Measurements from ENCODE around the gene GDPD1. TPM values are rescaled to one million over a fixed set of nuclear protein-coding genes. Genes with fewer than 3 reads are reported as not detected.

The GDPD1 gene
- polyA plus RNA-seq, 2 of the 4 experiments (the other 2 are of a cell fraction) = 2.4 to 6.7 TPM

DNA sequence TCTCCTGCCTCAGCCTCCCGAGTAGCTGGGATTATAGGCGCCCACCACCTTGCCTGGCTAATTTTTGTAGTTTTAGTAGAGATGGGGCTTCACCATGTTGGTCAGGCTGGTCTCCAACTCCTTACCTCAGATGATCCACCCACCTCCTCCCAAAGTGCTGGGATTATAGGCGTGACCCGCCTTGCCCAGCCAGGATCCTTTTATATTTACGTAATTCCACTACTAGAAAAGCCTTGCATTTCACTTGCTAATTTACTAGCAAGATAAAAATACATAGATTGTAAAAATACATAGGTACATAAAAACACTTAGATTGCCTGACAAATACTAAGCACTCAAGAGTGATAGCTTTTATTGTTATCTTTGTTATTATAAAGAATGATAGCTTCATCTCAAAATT is 47.5 kb downstream of the GDPD1 start:
- CTCF ChIA-PET = interaction anchor here (1.0 to 1.1 kb wide), 3 partner anchors 17 to 172 kb away, joined by 3 to 4 read pairs (median 3); no protein-coding TSS in a partner anchor
- DNase-seq (ENCODE audit: low read depth in 1 of 2, low spot score in 1 of 2) (no peak), ATAC-seq (no peak)

GRCh38 chr17:59275618-59276017 is 55.3 kb downstream of the GDPD1 start:
- Histone ChIP-seq H3K9me3 (no peaks in the 10 kb centered on the region), H3K4me2 (no peak overlapping the region), H3K4me1 (no peaks in the 10 kb centered on the region), H3K4me3 (no peak overlapping the region), H3K27ac (no peak overlapping the region)
- ATAC-seq (no peak), FAIRE-seq (peak; percentile 92), DNase-seq (ENCODE audit: low read depth in 1 of 2, low spot score in 1 of 2) (no peak)
- TF ChIP-seq EHMT2 (IDR thresholded peaks at IDR 0.05; ENCODE audit: low read depth) (no peak), HDAC2 (IDR thresholded peaks at IDR 0.05) (no peak), MYC (IDR thresholded peaks at IDR 0.05; ENCODE audit: borderline replicate concordance, low read length) (no peak), USF2 (IDR thresholded peaks at IDR 0.05) (no peak), KDM1A (IDR thresholded peaks at IDR 0.05; ENCODE audit: low read depth) (no peak), CBX8 (IDR thresholded peaks at IDR 0.05) (no peak), HOXB5 (CRISPR knock-in tag; IDR thresholded peaks at IDR 0.05) (no peak)
- POLR2A ChIA-PET = no interaction called here
- CTCF ChIA-PET = no interaction called here
- WGBS (ENCODE audit: missing lambda C conversion rate) = 13% methylated on average over 1 of the region's 1 CpG

More for the DNA sequence above, 47.5 kb downstream of the GDPD1 start:
- TF ChIP-seq FOSB (CRISPR knock-in tag; IDR thresholded peaks at IDR 0.05) = no peak
- TF ChIP-seq HDAC2 (IDR thresholded peaks at IDR 0.05) = no peak
- no peak for TF ChIP-seq HMGXB4 (CRISPR knock-in tag; IDR thresholded peaks at IDR 0.05; ENCODE audit: borderline replicate concordance)
- no peak overlapping the region for H3K4me3 ChIP-seq
- H3K4me1 ChIP-seq = no peaks in the 10 kb centered on the region
- POLR2A ChIA-PET = no interaction called here
- 88% methylated on average over 5 of the region's 5 CpGs for WGBS (ENCODE audit: missing lambda C conversion rate)
- FAIRE-seq = peak; percentile 39
- H3K4me2 ChIP-seq = no peak overlapping the region
- no peak overlapping the region for H3K27ac ChIP-seq
- H3K9me3 ChIP-seq = no peaks in the 10 kb centered on the region

DNA sequence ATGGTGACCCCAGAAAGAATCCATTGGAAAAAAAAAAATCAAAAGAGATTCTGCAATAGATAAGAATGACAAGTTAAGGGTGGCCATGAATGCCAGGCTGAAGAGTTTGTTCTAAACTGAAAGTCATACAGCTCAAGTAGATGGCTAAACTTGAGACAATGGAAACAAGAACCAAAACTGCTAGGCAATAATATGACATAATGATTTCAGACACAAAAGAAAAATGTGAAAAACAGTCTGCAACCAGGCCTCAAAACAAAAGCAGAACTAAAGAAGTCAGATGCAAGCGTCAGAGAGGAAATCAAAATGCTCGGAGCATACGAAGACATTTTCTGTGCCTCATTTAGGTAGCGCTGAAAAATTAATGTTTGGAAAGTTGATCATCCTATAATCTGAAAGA is 56.7 kb downstream of the GDPD1 start:
- ChIA-PET CTCF (no interaction called here), POLR2A (interaction anchor here (0.7 kb wide), 1 partner anchor 204 kb away, joined by 3 read pairs; no protein-coding TSS in a partner anchor)
- H3K9me3 ChIP-seq = no peaks in the 10 kb centered on the region
- FAIRE-seq (peak; percentile 84), DNase-seq (ENCODE audit: low read depth in 1 of 2, low spot score in 1 of 2) (no peak), ATAC-seq (no peak)
- H3K4me2 ChIP-seq = no peak overlapping the region
- no peaks in the 10 kb centered on the region for H3K4me1 ChIP-seq
- TF ChIP-seq CHD4 (IDR thresholded peaks at IDR 0.05; ENCODE audit: borderline replicate concordance) (no peak), RFX5 (IDR thresholded peaks at IDR 0.05) (no peak), NR3C1 (IDR thresholded peaks at IDR 0.05) (no peak), ZSCAN20 (CRISPR knock-in tag; IDR thresholded peaks at IDR 0.05) (no peak), SMC3 (IDR thresholded peaks at IDR 0.05) (no peak), KDM5A (IDR thresholded peaks at IDR 0.05) (no peak), RCOR1 (IDR thresholded peaks at IDR 0.05; ENCODE audit: low read depth, low read length) (no peak)
- TF ChIP-seq, protein P1, sequence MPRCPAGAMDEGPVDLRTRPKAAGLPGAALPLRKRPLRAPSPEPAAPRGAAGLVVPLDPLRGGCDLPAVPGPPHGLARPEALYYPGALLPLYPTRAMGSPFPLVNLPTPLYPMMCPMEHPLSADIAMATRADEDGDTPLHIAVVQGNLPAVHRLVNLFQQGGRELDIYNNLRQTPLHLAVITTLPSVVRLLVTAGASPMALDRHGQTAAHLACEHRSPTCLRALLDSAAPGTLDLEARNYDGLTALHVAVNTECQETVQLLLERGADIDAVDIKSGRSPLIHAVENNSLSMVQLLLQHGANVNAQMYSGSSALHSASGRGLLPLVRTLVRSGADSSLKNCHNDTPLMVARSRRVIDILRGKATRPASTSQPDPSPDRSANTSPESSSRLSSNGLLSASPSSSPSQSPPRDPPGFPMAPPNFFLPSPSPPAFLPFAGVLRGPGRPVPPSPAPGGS (IDR thresholded peaks at IDR 0.05) = no peak
- TF ChIP-seq, protein P2, sequence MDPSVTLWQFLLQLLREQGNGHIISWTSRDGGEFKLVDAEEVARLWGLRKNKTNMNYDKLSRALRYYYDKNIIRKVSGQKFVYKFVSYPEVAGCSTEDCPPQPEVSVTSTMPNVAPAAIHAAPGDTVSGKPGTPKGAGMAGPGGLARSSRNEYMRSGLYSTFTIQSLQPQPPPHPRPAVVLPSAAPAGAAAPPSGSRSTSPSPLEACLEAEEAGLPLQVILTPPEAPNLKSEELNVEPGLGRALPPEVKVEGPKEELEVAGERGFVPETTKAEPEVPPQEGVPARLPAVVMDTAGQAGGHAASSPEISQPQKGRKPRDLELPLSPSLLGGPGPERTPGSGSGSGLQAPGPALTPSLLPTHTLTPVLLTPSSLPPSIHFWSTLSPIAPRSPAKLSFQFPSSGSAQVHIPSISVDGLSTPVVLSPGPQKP (IDR thresholded peaks at IDR 0.05; ENCODE audit: low read depth, low read length) = no peak
- WGBS (ENCODE audit: missing lambda C conversion rate) = 93% methylated on average over 4 of the region's 4 CpGs
- H3K27ac ChIP-seq = no peak overlapping the region
- no peak overlapping the region for H3K4me3 ChIP-seq

All from A549 (cell line).